Stimulated activated CD4-positive, alpha-beta T cell treated with anti-CD3 and anti-CD28 coated beads, Interleukin-1b, Interleukin-23, amount 100 ng/mL, for 48 hours (primary cell): ENCODE results near the gene CAMK1G.
A peak's percentile ranks its signal among the peaks of the same experiment; 100 is the strongest.

Source experiments
- DNase-seq: peaks from one replicate; pipeline ENCODE4 v3.0.0-alpha.2; 2020

The CAMK1G gene

DNA sequence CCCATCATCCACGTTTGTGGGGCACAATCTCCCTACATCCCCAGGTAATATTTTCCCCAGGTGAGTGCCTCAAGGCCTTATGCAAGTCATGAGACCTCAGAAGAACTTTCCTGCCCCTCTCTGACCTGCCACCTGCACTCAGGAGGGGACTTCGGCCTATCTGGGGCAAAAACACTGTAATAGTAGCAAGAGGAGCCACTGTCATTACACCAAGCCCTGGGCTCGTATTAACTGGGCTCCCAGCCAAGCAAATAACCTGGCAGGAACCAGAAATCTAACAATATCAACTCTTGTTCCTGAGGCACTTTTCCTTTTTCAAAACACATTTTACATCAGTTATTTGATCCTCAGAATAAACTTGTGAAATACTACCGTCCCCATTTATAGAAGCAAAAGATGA is 37.8 kb downstream of the CAMK1G start:
- no peak for DNase-seq

DNA sequence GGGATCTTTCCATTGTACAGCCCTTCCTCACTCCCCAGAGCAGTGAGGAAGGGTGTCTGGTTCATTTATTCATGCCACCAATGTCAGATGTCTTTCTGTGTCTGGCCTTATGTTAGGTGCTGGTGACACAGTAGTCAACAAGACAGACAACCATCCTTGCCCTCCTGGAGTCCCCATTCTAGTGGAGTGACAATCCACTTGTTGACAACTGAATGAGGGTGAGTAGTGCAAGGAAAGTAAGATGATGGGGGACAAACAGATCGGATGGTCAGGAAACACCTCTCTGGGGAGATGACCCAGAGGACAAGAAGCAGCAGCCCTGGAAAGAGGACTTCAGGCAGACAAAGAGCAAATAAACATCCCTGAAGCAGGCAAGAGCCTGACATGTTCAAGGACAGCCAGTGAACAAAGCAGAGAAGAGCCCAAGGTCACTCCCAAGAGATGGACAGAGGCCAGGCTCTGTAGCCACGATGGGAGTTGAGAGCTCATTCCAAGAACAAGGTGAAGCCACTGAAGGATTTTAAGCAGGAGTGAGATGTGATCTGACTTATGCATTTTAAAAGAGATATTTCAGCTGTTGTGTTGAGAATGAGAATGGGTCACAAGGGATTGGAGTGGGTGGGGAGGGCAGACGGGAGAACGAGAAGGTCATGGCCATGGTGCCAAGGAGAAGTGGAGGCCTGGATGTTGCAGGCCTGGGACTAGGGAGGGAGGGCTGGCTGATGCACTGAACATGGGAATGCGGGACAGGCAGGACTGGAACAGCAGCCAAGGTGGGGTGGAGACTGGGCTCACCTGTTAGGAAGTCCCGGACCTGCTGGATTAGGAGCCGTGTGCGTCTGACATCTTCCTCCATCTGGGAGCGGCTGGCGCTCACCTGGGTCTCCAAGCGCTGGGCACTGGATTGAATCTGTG is 38.5 kb downstream of the CAMK1G start:
- DNase-seq = no peak

DNA sequence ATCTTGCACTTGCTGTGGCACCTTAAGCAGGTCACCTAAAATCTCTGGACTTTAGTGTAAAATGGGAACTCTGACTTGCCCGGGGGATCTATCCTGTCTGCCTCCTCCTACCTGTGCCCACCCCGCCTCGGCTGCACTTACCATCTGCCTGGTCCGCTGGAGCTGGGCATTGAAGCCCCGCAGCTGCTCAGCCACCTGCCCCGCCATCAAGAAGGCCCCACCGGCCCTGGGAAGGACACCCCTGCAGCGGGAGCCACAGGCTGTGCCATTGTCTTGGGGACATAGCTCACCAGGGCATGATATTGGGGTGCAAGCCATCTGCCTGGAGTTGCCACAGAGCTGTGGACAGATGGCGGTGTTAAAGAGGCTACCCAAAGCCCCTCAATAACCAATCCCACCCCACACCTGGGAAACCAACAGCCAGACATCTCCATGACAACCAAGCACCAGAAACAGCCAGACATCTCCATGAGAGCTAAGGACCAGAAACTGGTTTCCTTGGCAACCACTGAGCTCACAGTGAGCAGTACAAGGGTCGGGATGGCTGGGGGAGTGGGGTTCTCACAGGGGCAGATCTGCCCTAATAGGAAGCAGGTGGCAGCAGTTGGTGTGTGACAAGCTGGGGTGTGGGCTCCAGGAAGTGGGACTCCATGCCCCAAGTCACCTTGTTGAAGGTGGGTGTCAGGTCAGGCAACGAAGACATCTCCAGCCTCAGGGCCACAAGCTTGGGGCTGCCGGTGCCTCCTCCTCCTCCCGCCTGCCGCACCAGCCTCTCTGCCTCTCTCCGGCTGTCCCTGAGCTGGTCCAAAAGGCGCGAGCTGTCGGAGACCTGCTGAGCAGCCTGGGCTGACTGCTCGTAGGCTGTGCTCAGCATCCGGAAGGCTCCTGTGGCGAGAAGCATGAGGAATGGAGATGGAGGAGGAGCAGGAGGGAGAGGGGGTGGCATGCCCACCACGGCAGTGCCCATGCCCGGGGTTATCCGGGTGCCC is 39.6 kb downstream of the CAMK1G start:
- no peak for DNase-seq

DNA sequence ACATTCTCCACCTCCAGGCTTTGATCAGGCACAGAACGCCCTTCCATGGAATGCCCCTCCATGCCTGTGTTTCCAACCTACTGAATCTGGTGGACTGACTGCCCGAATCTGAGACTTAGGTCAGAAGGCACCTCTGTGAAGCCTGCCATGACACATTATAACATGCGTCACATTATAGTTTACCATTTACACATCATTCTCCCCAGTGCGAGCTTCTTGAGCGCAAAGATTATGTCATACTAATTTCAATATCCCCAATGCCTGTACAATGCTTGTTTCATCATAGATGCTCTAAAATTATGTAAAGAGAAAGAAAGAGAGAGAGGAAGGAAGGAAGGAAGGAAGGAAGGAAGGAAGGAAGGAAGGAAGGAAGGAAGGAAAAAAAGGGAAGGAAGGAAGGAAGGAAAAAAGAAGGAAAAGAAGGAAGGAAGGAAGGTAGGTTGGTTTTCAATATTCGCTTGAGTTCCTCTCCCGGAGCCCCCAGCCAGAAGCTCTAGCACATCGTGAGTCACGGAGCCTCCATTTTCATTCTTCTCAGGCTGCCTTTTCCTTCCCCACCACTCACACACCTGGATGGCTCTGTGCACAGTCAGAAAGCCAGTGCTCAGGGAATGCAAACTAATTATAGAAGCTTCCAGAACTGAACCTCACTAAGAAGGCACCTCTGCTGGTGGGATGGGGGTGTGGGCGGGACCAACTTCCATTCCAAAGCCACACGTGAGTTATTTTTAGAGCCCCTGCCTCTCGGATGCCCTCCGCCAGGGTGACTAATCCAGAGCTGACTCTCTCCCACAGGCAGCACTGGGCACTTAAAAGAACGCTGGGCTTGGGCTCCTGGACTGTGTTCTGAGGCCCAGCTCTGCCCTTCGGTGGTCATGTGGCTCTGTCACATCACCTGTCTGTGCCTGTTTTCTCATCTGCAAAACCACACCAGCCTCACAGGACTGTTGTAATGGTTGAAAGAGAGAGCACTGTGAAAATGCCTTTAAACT is 41.3 kb downstream of the CAMK1G start:
- no peak for DNase-seq

DNA sequence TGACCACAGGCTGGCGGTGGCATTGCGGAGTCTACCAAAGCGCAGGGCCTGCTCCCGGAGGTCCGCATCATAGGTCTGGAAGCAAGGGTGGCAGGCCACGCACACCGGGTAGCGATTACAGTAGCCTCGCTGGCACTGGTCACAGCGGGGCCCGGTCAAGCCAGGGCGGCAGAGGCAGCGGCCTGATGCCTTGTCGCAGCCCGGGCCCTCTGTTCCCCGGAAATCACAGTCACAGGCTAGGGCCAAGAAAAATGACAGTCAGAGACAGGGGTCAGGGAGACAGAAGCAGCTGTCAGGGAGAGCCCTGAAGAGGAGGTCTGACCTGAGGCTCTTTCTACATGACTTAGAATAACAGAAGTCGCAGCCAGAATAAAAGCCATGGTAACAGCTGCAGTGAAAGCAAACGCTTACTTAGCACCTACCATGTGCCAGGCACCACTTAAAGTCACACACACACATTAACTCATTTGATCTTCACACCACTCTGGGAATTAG is 42.3 kb downstream of the CAMK1G start:
- no peak for DNase-seq

DNA sequence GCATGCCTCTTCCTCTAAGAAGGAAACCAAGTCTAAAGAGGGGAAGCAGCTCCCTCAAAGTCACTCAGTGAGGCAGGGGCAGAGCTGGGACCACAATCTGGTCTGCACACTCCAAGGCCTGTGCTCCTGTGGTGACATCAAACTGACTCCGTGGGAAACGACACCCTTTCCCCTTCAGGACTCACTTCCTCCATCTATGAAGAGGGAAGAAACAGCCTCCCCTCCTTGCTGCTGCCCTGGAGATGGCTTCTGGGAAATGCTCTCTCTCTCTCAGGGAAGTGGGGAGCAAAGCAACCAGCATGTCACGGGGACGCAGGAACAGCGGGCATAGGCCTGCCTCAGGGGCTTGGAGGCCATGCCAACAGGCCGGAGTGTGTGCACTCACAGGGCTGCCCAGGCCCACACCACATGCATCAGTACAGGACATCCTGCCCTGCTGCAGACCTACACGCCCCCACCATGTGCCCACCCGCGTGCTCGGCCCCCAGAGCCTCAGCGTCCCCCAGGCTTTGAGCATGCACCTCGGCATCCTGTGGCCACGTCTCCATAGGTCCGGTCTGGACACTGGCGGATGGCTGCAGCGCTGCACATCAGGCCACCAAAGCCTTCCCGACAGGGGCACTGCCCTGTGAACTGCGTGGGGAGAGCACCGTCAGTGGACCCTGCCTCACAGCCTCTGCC is 43.0 kb downstream of the CAMK1G start:
- no peak for DNase-seq

DNA sequence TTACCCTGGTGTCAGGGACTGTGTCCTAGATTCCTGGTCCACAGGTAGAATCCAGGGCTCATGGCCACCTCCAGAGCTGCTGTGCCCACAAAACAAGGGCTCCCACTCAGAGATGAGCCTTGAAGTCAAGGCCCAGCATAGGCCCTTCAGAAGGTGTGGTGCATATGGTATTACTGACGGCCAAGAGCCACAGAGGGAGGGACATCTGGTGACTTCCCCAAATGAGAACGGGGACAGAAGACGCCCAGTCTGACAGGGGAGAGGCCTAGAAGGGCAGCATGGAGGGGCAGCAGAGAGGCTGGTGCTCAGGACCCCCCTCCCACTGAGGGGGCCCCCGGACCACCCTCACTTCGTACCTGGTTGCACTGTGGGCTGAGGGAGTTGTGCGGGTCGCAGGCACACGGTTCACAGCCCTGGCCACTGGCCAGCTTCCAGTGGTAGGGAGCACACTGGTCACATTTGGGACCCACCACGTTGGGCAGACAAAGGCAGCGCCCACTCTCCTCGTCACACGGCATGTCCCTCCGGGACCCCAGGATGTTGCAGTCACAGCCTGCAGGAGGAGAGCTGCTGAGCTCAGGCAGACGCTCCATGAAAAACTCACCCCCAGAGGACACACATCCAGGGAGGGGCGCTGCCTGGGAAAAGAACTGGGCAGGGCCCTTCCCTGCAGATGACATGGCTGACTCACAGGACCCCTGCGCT is 43.7 kb downstream of the CAMK1G start:
- no peak for DNase-seq

DNA sequence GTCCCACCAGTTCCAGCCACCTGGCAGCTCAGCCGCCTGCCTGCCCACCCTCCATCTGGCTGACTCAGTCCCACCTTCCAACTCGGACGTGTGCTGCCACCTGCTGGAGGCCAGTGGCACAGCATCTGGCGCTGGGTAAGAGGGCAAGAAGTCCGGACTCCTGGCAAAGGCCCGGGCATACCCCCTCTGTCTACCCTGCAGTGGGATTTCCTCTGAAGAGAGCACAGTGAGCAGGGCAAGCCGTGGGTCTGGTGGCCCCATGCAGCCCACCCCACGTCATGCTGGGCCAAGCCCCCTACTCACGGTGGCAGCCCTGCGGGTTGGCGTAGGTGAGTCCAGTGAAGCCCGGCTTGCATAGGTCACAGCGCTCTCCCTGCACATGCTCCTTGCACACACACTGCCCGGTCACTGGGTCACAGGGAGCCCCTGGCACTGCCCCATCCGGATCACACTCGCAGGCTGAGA is 44.2 kb downstream of the CAMK1G start:
- peak; percentile 81 for DNase-seq

DNA sequence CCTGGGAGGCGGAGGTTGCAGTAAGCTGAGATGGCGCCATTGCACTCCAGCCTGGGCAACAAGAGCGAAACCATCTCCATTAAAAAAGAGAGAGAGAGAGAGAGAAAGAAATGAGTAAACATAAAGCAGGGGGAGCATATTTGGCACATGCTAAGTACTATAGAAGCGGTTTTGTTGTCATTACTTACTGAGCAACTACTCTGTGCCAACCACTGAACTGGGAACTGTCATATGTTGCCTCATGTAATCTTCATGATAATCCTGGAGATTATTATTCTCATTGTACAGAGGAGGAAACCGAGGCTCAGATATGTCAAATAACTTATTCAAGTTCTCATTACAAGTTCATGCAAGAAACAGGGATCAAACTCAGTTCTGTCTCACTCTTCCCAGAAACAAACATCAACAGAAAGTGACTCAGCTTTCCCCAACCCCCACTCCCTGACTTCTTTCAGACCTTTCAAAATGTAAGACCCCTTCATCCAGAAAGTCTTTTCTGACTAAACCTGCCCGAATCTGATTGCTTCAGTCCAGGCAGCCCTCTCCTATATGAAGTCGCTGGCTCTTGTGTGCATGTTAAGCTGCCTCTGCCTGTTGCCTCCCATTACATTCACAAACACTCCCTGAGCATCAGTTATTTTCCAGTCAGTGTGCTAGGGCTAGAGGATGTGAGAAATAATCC is 45.2 kb downstream of the CAMK1G start:
- no peak for DNase-seq

DNA sequence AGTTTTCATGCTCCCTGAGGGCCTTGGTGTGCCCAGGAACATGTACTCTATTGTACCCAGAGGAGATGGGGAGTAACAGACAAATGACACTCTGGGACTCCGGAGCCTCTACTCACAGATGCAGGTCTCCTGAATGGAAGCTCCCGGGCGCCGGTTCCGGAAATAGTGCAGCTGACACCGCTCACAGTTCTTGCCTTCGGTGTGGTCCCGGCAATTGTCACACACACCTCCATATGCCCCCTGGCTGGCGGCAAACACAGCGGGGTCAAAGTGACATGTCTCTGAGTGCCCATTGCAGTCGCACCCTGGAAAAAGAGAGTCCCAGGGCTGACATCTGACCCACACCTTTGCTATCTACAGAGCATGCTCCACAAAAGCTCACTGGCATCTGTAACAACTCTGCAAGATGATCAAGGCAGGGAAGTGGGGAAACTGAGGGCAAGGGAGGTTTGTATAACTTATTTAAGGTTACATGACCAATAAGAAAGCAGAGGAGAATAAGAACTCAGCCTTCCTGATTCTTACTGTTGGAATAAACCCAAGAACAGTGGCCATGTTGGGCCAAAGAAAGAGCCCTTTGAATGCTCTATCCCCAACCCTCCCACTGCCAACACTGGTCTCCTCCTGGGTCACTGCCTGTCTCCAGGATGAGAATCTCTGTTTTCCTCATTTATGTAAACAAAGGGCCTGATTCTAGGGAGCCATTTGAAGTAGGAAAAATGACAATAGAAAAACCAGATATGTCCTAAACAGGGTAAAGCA is 46.3 kb downstream of the CAMK1G start:
- DNase-seq = no peak

DNA sequence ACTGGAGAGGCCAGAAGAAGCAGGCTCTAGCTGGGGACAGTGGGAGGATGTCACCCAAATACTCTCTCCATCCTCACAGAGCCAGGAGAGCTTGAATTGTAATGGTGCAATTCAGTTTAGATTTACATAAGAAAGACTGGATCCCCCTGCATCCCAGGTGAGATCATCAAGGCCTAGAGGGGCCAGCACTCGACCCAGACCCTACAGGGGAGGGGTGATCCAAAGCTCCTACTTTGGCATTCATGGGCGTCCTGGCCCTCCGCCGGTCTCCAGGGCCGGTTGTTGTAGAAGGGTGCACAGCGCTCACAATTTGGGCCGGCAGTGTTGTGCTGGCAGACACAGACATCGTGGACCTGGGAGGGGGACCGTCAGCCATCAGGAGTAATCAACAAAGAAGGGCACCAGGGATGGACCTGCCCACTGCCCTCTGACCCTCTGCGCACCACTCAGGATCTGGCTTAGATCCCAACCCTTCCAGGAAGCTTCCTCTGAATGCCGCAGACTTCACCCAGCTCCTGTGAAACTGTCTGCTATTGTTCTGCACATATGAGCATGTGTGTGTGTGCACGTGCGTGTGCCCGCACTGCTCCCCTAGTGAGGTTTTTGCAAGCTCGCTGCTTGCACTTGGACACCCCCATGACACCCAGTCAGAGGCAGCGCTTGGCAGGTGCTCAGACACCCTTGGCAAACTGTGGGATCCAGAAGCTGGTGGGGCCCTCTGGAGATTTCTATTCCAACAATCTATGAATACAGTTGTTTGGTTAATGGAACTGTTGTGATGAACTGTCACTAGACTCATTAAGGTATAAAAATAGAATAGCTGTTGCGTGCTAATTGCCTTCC is 47.1 kb downstream of the CAMK1G start:
- no peak for DNase-seq

DNA sequence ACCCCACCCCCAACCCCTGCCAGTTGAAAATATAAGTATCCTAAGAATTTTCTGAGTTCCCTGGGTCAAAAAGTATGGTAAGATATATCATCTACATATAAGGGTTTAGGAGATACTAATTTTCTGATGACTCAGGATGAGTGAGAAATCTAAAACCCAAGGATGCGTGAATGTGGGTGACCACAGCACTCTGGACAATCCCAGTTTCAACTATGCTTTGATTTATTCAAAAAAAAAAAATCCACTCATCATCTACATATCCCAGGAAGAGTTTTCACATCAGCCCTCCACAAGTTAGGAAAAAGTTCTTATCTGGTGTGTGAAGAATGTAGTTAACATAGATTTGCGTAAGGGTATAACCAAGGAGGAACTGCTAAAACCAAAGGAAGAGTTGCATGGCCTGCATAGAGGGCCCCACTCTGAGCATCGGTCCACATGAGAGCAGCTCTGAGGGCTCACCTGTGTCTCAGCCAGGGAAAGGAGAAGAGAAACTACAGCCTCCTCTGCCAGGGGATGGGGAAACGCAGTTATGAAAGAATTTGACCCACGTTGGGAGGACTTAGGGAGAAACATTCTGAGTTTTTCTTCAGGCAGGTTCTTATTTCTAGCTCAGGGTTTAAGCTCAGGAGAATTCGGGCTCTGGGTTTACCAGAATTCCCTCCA is 50.0 kb downstream of the CAMK1G start:
- no peak for DNase-seq

DNA sequence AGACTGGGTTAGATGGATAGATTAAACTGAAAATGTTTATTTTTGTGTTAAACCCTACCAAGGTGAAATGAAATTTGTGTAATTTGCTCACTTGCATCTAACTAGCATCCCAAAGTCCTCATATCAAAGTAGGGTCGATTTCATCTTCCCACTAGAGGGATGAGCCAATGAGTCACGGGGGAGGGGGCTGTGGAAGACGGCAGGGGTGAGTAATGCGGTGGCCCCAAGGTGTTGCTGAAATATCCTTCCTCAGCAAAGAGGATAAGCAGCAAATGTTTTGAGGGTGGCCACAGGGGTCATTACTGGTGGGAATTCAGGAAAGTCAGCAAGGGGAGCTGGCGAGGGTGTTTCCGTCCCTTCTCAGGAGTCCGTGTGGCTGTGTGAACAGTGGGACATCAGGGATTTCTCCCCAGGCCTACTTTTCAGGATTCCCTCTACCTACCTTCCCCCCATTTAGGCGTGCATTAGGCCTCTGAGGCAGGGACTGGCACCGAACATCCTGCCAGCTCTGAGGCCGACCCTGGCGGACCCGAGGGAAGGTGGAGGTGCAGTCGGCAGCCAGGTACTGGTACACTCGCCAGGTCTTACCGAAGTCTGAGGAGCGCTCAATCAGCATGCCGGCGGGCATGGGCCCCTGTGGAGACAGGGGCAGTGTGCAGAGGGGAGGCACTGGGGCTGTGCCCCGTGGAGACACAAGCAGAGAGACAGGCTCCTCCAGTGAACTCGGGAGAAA is 50.7 kb downstream of the CAMK1G start:
- DNase-seq = no peak

DNA sequence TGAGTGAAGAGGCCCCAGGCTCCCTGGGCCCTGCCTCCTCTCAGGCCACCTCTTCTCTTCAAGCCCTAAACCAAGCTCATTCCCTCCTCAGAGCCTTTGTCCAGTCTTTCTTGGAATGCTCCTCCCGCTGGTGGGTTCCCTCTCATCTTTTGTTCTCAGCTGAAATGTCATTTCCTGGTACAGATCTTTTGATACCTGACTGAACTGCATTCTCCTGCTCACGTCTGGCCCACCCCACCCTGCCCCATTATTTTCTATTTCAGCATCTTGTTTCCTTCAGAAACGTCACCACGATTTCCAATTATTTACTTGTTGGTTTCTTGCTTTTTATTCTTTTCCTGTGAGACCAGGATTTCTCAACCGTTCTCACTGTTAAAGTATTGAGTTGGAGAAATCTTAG is 52.3 kb downstream of the CAMK1G start:
- no peak for DNase-seq

DNA sequence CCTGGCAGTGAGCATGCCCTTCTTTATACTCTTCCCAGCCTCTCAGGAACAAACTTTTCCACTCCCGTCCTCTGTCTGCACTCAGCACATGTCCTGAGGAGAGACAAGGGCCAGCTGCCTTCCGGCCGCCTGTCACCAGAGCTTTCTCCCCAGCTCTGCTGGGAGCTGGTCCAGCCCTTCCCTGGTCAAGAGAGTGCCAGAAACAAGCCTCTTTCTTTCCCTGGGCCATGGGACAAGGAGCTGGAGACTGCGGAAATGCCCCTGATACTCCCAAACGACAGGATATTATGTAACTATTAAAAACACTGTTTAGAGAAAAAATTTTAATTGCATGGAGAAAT is 58.3 kb downstream of the CAMK1G start:
- DNase-seq = no peak

DNA sequence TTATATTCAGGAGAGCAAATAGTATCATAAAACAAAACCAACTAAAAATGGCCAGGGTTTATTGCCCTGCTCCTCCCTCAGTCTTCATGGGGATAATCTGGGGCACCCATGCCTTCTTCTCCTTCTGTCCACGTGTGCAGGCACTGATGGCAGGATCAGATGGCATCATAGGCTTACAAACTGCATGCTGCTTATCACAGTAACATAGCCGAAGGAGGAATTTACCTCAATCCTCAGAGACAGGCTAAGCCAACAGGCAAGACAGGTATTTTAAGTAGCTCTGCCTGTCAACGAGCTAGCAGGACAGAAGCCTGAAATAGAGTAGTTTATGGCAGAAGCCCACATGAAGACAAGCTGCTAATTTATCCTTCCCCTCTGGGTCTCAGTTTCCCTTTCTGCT is 59.3 kb downstream of the CAMK1G start:
- no peak for DNase-seq

DNA sequence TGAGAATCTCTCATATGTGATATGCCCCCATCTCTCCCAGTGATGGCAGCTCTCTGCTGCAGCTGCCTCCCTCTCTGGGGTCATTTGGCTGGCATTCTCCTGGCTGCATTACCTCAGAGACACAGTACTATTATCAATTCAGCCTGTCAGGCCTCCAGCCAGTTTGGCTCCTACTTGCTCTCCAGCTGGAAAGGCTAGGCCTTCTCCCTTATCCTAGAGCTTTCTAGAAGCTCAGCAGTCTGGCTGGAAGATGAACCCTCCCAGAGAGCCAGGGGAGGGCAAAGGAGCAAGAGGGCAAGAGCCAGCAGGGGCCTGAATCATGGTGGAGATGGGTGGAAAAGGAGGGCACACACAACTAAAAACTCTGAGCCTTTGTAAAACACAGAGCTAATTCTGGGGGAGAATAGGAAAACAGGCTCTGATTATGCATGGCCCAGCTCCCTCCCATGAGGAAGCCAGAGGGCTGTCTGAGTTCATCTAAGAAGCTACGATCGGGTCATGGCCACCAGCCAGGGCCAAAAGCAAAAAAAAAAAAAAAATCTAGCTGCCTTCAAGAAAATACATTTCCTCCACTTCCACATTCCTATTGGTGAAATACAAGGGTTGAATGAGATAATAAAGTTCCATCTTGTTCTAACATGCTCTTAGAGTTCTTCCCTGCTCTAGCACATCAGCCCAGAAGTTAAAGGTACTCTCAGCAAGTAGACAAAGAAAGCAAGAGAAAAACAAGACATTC is 59.9 kb downstream of the CAMK1G start:
- DNase-seq = no peak
